Retinal pigment epithelial cell (primary cell): Measurements from ENCODE around the gene ST3GAL4.

ENCODE experiments used
- DNase-seq: peaks from one replicate; pipeline ENCODE4 v3.0.0-alpha.2; 2010; ENCODE audit warnings: low read depth
- H3K4me3 ChIP-seq: 2 replicates; pipeline ENCODE4 v1.5.1; 2011; ENCODE audit warnings: mild to moderate bottlenecking, low read length, control low read depth, moderate library complexity
- CTCF ChIP-seq: conservative IDR thresholded peaks from 2 replicates; pipeline ENCODE4 v1.5.1; 2011; ENCODE audit warnings: low read depth, low read length, control low read depth, inconsistent platforms

The ST3GAL4 gene

DNA sequence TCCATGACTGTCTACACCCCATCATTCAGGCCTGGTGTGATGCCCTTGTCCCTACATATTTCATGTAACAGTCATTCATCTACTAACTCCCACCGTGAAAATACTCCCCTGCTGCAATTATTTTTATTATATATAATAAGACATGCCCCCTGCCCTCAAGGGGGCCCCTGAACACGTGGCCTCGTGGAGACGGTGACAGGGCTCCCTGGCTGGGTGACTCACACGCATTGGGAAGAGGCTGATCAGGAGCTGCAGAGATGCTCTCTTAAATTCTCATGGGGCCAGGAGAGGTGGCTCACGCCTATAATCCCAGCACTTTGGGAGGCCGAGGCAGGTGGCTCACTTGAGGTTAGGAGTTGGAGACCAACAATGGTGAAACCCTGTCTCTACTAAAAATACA lies 88.6 kb downstream of the ST3GAL4 start:
- no peak overlapping the region for H3K4me3 ChIP-seq
- no peak for DNase-seq
- no peak for TF ChIP-seq CTCF

GRCh38 chr11:126446581-126446980 lies 91.1 kb downstream of the ST3GAL4 start:
- H3K4me3 ChIP-seq = no peak overlapping the region
- no peak for TF ChIP-seq CTCF
- no peak for DNase-seq

- TF ChIP-seq CTCF = no peak
- no peak for DNase-seq
Observed at GRCh38 chr11:126450198-126450597, 94.7 kb downstream of the ST3GAL4 start.

DNA sequence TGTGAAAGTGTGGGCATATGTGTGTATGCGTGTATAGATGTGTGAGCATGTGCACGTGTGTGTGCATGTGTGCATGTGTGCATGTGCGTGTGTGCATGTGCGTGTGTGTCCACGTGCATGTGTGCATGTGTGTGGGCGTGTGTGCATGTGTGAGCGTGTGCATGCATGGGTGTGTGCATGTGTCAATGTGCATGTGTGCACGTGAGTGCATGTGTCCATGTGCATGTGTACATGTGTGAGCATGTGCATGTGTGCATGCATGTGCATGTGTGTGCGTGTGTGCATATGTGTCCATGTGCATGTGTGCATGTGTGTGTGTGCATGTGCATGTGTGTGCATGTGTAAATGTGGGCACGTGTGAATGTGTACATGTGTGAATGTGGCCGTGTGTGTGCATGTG lies 95.3 kb downstream of the ST3GAL4 start:
- DNase-seq = no peak
- TF ChIP-seq CTCF = no peak
- H3K4me3 ChIP-seq = no peak overlapping the region

More at GRCh38 chr11:126450198-126450597, 94.7 kb downstream of the ST3GAL4 start:
- no peak overlapping the region for H3K4me3 ChIP-seq

DNA sequence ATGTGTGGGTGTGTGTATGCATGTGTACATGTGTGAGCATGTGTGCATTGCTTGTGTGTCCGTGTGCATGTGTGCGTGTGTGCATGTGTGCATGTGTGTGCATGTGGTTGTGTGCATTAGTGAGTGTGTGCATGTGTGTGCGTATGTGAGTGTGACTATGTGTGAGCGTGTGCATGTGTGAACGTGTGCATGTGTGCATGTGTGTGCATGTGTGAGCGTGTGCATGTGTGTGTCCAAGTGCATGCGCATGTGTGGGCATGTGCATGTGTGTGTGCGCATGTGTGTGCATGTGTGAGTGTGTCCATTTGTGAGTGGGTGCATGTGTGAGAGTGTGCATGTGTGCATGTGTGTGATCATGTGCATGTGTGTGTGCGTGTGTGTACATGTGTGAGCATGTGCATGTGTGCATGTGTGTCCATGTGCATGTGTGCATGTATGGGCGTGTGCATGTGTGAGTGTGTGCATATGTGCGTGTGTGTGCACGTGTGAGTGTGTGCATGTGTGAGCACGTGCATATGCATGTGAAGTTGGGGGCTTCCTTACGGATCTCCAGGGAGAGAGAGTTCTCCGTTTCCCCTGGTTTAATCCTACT lies 95.8 kb downstream of the ST3GAL4 start:
- H3K4me3 ChIP-seq = no peak overlapping the region
- no peak for DNase-seq
- TF ChIP-seq CTCF = no peak

DNA sequence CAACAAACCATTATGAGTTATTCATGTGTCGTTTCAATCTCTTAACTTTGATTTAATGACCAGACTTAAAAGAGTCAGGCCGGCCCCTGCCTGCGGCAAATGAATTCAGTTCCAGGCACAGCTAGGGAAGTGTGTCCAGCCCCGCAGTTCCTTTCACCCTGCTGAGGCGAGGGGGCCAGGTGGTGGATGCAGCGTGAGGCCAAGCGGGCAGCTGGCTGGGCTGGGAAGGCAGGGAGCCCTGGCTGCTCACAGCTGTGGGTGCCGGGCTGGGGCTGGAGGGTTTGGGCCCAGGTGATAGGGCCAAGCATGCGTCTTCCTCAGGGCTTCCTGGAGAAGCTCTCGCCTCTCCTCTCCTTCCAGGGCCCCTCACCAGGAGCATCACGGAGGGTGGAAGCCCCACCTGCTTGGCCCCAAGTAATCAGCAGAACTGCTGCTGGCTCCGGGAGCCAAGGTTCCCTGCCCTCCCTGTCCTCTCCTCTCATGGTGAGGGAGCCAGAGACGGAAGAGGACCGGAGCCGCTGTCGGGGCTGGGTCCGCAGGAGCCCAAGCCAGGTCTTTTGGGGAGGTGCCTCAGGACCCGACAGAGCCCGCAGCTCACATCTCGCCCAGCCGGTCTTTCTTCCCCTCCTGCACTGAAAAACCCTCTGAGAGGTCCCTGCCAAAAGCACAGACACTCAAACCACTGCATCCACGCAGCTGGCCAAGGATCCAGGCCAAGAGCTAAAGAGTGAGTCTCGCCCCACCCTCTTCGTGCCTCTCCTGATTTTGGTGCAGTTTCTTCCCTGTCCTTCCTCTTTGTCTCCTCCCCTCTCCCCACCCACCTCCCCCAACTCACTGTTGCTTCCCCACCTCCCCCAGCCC lies 97.0 kb downstream of the ST3GAL4 start:
- no peak overlapping the region for H3K4me3 ChIP-seq
- no peak for DNase-seq
- TF ChIP-seq CTCF = no peak

- TF ChIP-seq CTCF = no peak
- H3K4me3 ChIP-seq = no peak overlapping the region
- no peak for DNase-seq
Observed at GRCh38 chr11:126456089-126456488, 100.6 kb downstream of the ST3GAL4 start.
